Lower lobe of right lung (tissue), 2 donors: ENCODE results near the gene CCNQ. TPM values are rescaled to one million over a fixed set of nuclear protein-coding genes. Genes with fewer than 3 reads are reported as not detected.

Experiments
- ATAC-seq, 2 donors: fragments of 200-7000 bp; cut with Tn5 transposase; one replicate each; pipeline ENCODE4 v1.9.1; 2020 to 2022; ENCODE audit warnings: mild to moderate bottlenecking in 2 of 2, moderate library complexity in 2 of 2
- DNase-seq: peaks from one replicate; pipeline ENCODE4 v3.0.0-alpha.2; 2020
- H3K27ac ChIP-seq: fragments of 200-600 bp; one replicate; pipeline ENCODE4 v1.8.0; 2022
- H3K27me3 ChIP-seq: fragments of 200-600 bp; one replicate; pipeline ENCODE4 v1.8.0; 2022; ENCODE audit warnings: low read depth
- H3K36me3 ChIP-seq: fragments of 200-600 bp; one replicate; pipeline ENCODE4 v1.8.0; 2022; ENCODE audit warnings: mild to moderate bottlenecking
- H3K4me1 ChIP-seq: fragments of 200-600 bp; one replicate; pipeline ENCODE4 v1.8.0; 2022
- H3K4me3 ChIP-seq: fragments of 200-600 bp; one replicate; pipeline ENCODE4 v1.8.0; 2022; ENCODE audit warnings: mild to moderate bottlenecking
- H3K9me3 ChIP-seq: fragments of 200-600 bp; one replicate; pipeline ENCODE4 v1.8.0; 2022
- CTCF ChIP-seq: fragments of 200-600 bp; IDR thresholded peaks from one replicate; pipeline ENCODE4 v1.8.0; 2022; ENCODE audit warnings: antibody characterized with exemption, mild to moderate bottlenecking
- intact Hi-C: fragments of 100-400 bp; cut with DNase I; formaldehyde crosslinking; loops from one replicate; pipeline ENCODE4 v1.11.0; 2022
- total RNA-seq: library from RNA; stranded (reverse); fragmentation: NEBNext Ultra II Directional; extraction: Animal tissue kit (Norgen Biotek cat#: 25700); gene quantifications from one replicate; pipeline ENCODE4 v1.2.1, GENCODE V29; 2021
- donor health status: DM: no; HTN: yes; CAD: no; lungs with severe emphysema.

The CCNQ gene
- total RNA-seq, 1 donor from 2014 or later: 17.0 TPM

GRCh38 chrX:153626863-153627674 is 28.1 kb upstream of the CCNQ start:
- peak; percentile 13 for DNase-seq
- TF ChIP-seq CTCF: no peak
- Histone ChIP-seq H3K27me3 (no peaks in the 10 kb centered on the region), H3K36me3 (no peaks in the 10 kb centered on the region), H3K4me1 (no peaks in the 10 kb centered on the region), H3K4me3 (no peak overlapping the region), H3K9me3 (no peaks in the 10 kb centered on the region), H3K27ac (no peak overlapping the region)
- peak in 1 of 2 donors; percentile 6 for ATAC-seq
- intact Hi-C loops: no loop called here

GRCh38 chrX:153626025-153626633 is 27.2 kb upstream of the CCNQ start:
- ATAC-seq (no peak), DNase-seq (no peak)
- no peaks in the 10 kb centered on the region for H3K4me1 ChIP-seq
- no peak overlapping the region for H3K4me3 ChIP-seq
- H3K9me3 ChIP-seq: no peaks in the 10 kb centered on the region
- H3K27ac ChIP-seq: no peak overlapping the region
- intact Hi-C loops: no loop called here
- TF ChIP-seq CTCF: no peak
- no peaks in the 10 kb centered on the region for H3K27me3 ChIP-seq
- no peaks in the 10 kb centered on the region for H3K36me3 ChIP-seq

GRCh38 chrX:153625271-153626024 is 26.5 kb upstream of the CCNQ start:
- no peak for TF ChIP-seq CTCF
- no peaks in the 10 kb centered on the region for H3K9me3 ChIP-seq
- no peak overlapping the region for H3K4me3 ChIP-seq
- ATAC-seq (no peak), DNase-seq (peak; percentile 3)
- intact Hi-C loops: no loop called here
- no peak overlapping the region for H3K27ac ChIP-seq
- no peaks in the 10 kb centered on the region for H3K36me3 ChIP-seq
- H3K27me3 ChIP-seq: no peaks in the 10 kb centered on the region
- no peaks in the 10 kb centered on the region for H3K4me1 ChIP-seq

GRCh38 chrX:153624196-153625091 is 25.5 kb upstream of the CCNQ start:
- DNase-seq (peak; percentile 13), ATAC-seq (no peak)
- Histone ChIP-seq H3K9me3 (no peaks in the 10 kb centered on the region), H3K27ac (no peak overlapping the region), H3K4me1 (no peaks in the 10 kb centered on the region), H3K4me3 (no peak overlapping the region), H3K36me3 (no peaks in the 10 kb centered on the region), H3K27me3 (no peaks in the 10 kb centered on the region)
- TF ChIP-seq CTCF: no peak
- intact Hi-C loops: no loop called here
